ENCODE measurements around the gene HOXA2. TPM values are rescaled to one million over a fixed set of nuclear protein-coding genes. Genes with fewer than 3 reads are reported as not detected.

HOXA2 gene

DNA sequence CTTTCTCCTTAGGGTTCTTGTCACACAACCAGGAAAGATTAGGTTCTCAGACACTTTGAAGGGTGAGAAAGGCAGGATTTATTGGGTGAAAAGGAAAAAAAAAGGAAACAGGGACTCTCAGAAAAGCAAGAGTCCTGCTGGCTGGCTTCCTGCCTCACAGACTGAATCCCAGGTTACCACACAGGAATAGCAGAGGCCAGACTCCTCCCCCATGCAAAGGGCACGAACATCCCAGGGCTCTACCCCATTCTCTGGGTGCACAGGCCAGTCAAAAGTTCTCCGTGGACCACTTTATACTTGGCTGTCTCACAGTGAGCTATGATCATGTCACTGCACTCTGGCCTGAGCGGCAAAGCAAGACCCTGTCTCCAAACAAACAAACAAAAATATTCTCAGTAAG, 49.3 kb downstream of the HOXA2 start:
- 15% methylated on average over 2 of the region's 3 CpGs for WGBS
- Histone ChIP-seq H3K27me3 (ENCODE audit: control insufficient read depth in 1 of 2, insufficient read depth in 1 of 2, low read length in 2 of 2) (no peaks in the 10 kb centered on the region), H3K9me3 (ENCODE audit: control insufficient read depth, low read length) (no peaks in the 10 kb centered on the region), H3K27ac (ENCODE audit: low read length, poor library complexity, severe bottlenecking) (no peak overlapping the region), H3K4me3 (ENCODE audit: insufficient read depth in 1 of 2, low read depth in 1 of 2, low read length in 2 of 2) (no peak overlapping the region), H2BK120ac (ENCODE audit: low read depth, low read length) (no peak overlapping the region), H3K4ac (ENCODE audit: low read depth in 1 of 2, low read length in 2 of 2) (no peak overlapping the region), H3K79me1 (replicated peaks; ENCODE audit: low read length, poor library complexity, severe bottlenecking) (no peaks in the 10 kb centered on the region), H2BK12ac (ENCODE audit: low read length in 2 of 2) (no peak overlapping the region), H2BK15ac (ENCODE audit: low read depth, poor library complexity, severe bottlenecking) (no peak overlapping the region), H3K36me3 (ENCODE audit: control insufficient read depth in 1 of 2, insufficient read depth in 2 of 2, low read depth in 1 of 2, low read length in 2 of 2) (no peaks in the 10 kb centered on the region), H3K14ac (ENCODE audit: low read length in 2 of 2) (no peak overlapping the region), H3K4me2 (ENCODE audit: low read length, poor library complexity, severe bottlenecking) (no peak overlapping the region), H3K4me1 (ENCODE audit: control insufficient read depth, insufficient read depth, low read depth, low read length) (peaks cover 3% of the 10 kb centered on the region), H2BK5ac (ENCODE audit: low read depth, low read length, poor library complexity, severe bottlenecking) (no peak overlapping the region), H3K23ac (ENCODE audit: low read length in 2 of 2) (no peak overlapping the region), H3K18ac (ENCODE audit: low read depth in 1 of 2, low read length in 2 of 2) (no peak overlapping the region), H3K9ac (ENCODE audit: low read length) (no peak overlapping the region), H4K8ac (ENCODE audit: low read length) (no peak overlapping the region), H2AK5ac (ENCODE audit: low read length, severe bottlenecking) (no peak overlapping the region), H4K91ac (ENCODE audit: low read length) (no peak overlapping the region), H2AFZ (ENCODE audit: low read depth, low read length) (no peak overlapping the region)
- DNase-seq, result no peak

DNA sequence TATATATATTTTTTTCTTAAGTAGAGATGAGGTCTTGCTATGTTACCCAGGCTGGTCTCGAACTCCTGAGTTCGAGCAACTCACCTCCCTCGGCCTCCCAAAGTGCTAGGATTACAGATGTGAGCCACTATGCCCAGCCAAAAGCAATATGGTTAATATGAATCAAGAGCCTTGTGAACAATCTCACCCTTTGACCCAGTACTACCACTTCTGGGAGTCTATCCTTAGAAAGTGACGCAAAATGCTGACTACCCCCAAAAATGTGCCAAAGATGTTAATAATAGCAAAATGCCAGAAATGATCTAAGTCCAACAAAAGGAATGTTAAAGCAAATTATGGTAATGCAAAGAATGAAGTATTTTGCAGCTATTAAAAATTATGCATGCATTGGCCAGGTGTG, 51.0 kb downstream of the HOXA2 start:
- 96% methylated on average over 4 of the region's 4 CpGs for WGBS

More for the DNA sequence above, 51.0 kb downstream of the HOXA2 start:
- no peak overlapping the region for H3K27ac ChIP-seq (ENCODE audit: low read length, poor library complexity, severe bottlenecking)
- no peaks in the 10 kb centered on the region for H3K9me3 ChIP-seq (ENCODE audit: control insufficient read depth, low read length)
- H3K27me3 ChIP-seq (ENCODE audit: control insufficient read depth in 1 of 2, insufficient read depth in 1 of 2, low read length in 2 of 2), result no peaks in the 10 kb centered on the region
- no peak overlapping the region for H2AFZ ChIP-seq (ENCODE audit: low read depth, low read length)
- peaks cover 3% of the 10 kb centered on the region for H3K4me1 ChIP-seq (ENCODE audit: control insufficient read depth, insufficient read depth, low read depth, low read length)
- no peak overlapping the region for H3K4me2 ChIP-seq (ENCODE audit: low read length, poor library complexity, severe bottlenecking)
- H3K4ac ChIP-seq (ENCODE audit: low read depth in 1 of 2, low read length in 2 of 2), result no peak overlapping the region
- H3K14ac ChIP-seq (ENCODE audit: low read length in 2 of 2), result no peak overlapping the region
- no peak overlapping the region for H3K9ac ChIP-seq (ENCODE audit: low read length)
- no peak overlapping the region for H3K4me3 ChIP-seq (ENCODE audit: insufficient read depth in 1 of 2, low read depth in 1 of 2, low read length in 2 of 2)
- DNase-seq, result no peak
- no peaks in the 10 kb centered on the region for H3K79me1 ChIP-seq (replicated peaks; ENCODE audit: low read length, poor library complexity, severe bottlenecking)
- no peak overlapping the region for H2BK5ac ChIP-seq (ENCODE audit: low read depth, low read length, poor library complexity, severe bottlenecking)
- H3K36me3 ChIP-seq (ENCODE audit: control insufficient read depth in 1 of 2, insufficient read depth in 2 of 2, low read depth in 1 of 2, low read length in 2 of 2), result no peaks in the 10 kb centered on the region
- no peak overlapping the region for H2BK12ac ChIP-seq (ENCODE audit: low read length in 2 of 2)
- no peak overlapping the region for H3K23ac ChIP-seq (ENCODE audit: low read length in 2 of 2)
- no peak overlapping the region for H2BK120ac ChIP-seq (ENCODE audit: low read depth, low read length)
- H3K18ac ChIP-seq (ENCODE audit: low read depth in 1 of 2, low read length in 2 of 2), result no peak overlapping the region
- H4K91ac ChIP-seq (ENCODE audit: low read length), result no peak overlapping the region
- H2BK15ac ChIP-seq (ENCODE audit: low read depth, poor library complexity, severe bottlenecking), result no peak overlapping the region
- no peak overlapping the region for H4K8ac ChIP-seq (ENCODE audit: low read length)
- no peak overlapping the region for H2AK5ac ChIP-seq (ENCODE audit: low read length, severe bottlenecking)

Small RNA genes lying within 50 kb of the gene (small RNA-seq; reads per million reads assigned to genes)
- gene AC004080.5 (ENCODE audit: low read depth), result not detected
- gene RF01977 (ENCODE audit: low read depth), result not detected

Data from mesenchymal stem cell (in vitro differentiated cells and primary cell).